ENCODE results near the gene C1orf50.

- no peak for TF ChIP-seq ZNF384 (IDR thresholded peaks at IDR 0.05)
- TF ChIP-seq BHLHE40 (IDR thresholded peaks at IDR 0.05; ENCODE audit: borderline replicate concordance): no peak
- TF ChIP-seq FOXA1 (IDR thresholded peaks at IDR 0.05): no peak
- no peak for TF ChIP-seq SP1 (IDR thresholded peaks at IDR 0.05)
- TF ChIP-seq LEF1 (IDR thresholded peaks at IDR 0.05; ENCODE audit: borderline replicate concordance): no peak
- TF ChIP-seq FOXM1 (IDR thresholded peaks at IDR 0.05; ENCODE audit: borderline replicate concordance): no peak
- no peak for TF ChIP-seq FOXK2 (IDR thresholded peaks at IDR 0.05)
- TF ChIP-seq NFRKB (IDR thresholded peaks at IDR 0.05): no peak
- TF ChIP-seq SUZ12 (IDR thresholded peaks at IDR 0.05): no peak
- TF ChIP-seq ARNT (IDR thresholded peaks at IDR 0.05): no peak
- no peak for TF ChIP-seq PKNOX1 (IDR thresholded peaks at IDR 0.05)
Observed at GRCh38 chr1:42756956-42757891, 9.8 kb upstream of the C1orf50 start.

Measured in HEK293T (cell line).